ENCODE measurements around the gene ITGAD. TPM values are rescaled to one million over a fixed set of nuclear protein-coding genes. Genes with fewer than 3 reads are reported as not detected.

Gene ITGAD
- total and polyA plus RNA-seq, 2 of the 13 experiments (the other 11 are each of a cell fraction or from before 2014, with no cell fraction given): not detected

GRCh38 chr16:31461921-31462804 is 69.0 kb downstream of the ITGAD start:
- Histone ChIP-seq H3K36me3 (replicated peaks in 1 of 2; ENCODE audit: control insufficient read depth in 1 of 2, insufficient read depth in 2 of 2, low read length in 2 of 2) (peaks cover 33 to 50% of the 10 kb centered on the region in 2 experiments), H3K79me2 (ENCODE audit: insufficient read depth, low read length) (peaks cover 27% of the 10 kb centered on the region), H4K20me1 (ENCODE audit: insufficient read depth, low read length) (peaks cover 22% of the 10 kb centered on the region), H3K27ac (ENCODE audit: extremely low read length, insufficient read depth, low read length) (no peak overlapping the region), H3K9ac (ENCODE audit: insufficient read depth, low read depth, low read length) (no peak overlapping the region), H3K4me3 (replicated peaks in 1 of 3; ENCODE audit: insufficient read depth in 1 of 3, low read depth in 2 of 3, low read length in 3 of 3) (no peak overlapping the region), H3K27me3 (ENCODE audit: control insufficient read depth in 1 of 2, insufficient read depth in 2 of 2, low read length in 2 of 2) (no peaks in the 10 kb centered on the region; a peak in 1 of 5 replicates), H2AFZ (ENCODE audit: low read length) (no peak overlapping the region), H3K4me1 (ENCODE audit: insufficient read depth, low read length) (peaks cover 20% of the 10 kb centered on the region), H3K4me2 (ENCODE audit: low read depth, low read length) (no peak overlapping the region), H3K9me3 (ENCODE audit: low read length) (no peaks in the 10 kb centered on the region)
- in situ Hi-C loops (cut with HindIII; ENCODE audit: extremely low pct_ligation_motif_present, low pct_unique_long_range_greater_than_20kb) (no loop called here), intact Hi-C loops (cut with micrococcal nuclease; ENCODE audit: unreplicated experiment) (no loop called here)
- FAIRE-seq: no peak
- ATAC-seq: no peak
- POLR2A ChIA-PET: interaction anchor here (8.3 kb wide), 1 partner anchor 14 kb away, joined by 110 read pairs; no protein-coding TSS in a partner anchor
- DNase-seq (ENCODE audit: low spot score): no peak
- BruUV-seq (replicated peaks): no TSS peak
- WGBS (ENCODE audit: low lambda C conversion rate): 93% methylated on average over 34 of the region's 35 CpGs
- TF ChIP-seq ZNF792 (CRISPR knock-in tag; IDR thresholded peaks at IDR 0.05): no peak
- TF ChIP-seq ZNF770 (CRISPR knock-in tag; IDR thresholded peaks at IDR 0.05): no peak
- peak; percentile 24; the same call in 1 of the 2 replicates for TF ChIP-seq ZNF687 (CRISPR knock-in tag; IDR thresholded peaks at IDR 0.05)
- no peak for TF ChIP-seq TCF7L2 (IDR thresholded peaks at IDR 0.05; ENCODE audit: low read depth, low read length)
- no peak for TF ChIP-seq PAWR (CRISPR knock-in tag; IDR thresholded peaks at IDR 0.05; ENCODE audit: borderline replicate concordance)
- TF ChIP-seq AGO2 (optimal IDR thresholded peaks at IDR 0.05; ENCODE audit: low read depth, low read length): peak; percentile 70
- peak; percentile 63; the same call in 1 of the 2 replicates for TF ChIP-seq RBFOX2 (IDR thresholded peaks at IDR 0.05; ENCODE audit: low read depth, low read length)
- CTCF ChIA-PET (ENCODE audit: low intra/inter-chr PET ratio, low total read pairs): no interaction called here

Measured in HepG2 (cell line).